SK-N-SH (cell line): Measurements from ENCODE around the gene ZNF514. TPM values are rescaled to one million over a fixed set of nuclear protein-coding genes. Genes with fewer than 3 reads are reported as not detected.
A peak's percentile ranks its signal among the peaks of the same experiment; 100 is the strongest.
"Not testable (repeated sequence)": the region's sequence is repeated elsewhere in the genome, so short reads cannot be mapped to it uniquely, and the experiment has no call there.

Source experiments
- CTCF ChIA-PET: fragments of 300-600, 350-600 bp; formaldehyde crosslinking; extraction: SDS; loops from one replicate; lab custom pipeline; 2021; lab: Yijun Ruan, JAX
- POLR2A ChIA-PET: fragments of 350-600 bp; sonication (Branson Sonifier 250); formaldehyde crosslinking; extraction: SDS; loops from one replicate; lab custom pipeline; 2020; ENCODE audit warnings: antibody characterized with exemption, inconsistent platforms; lab: Yijun Ruan, JAX
- DNase-seq: peaks from one replicate; pipeline ENCODE4 v3.0.0; 2012
- H2AFZ ChIP-seq: fragments of 200-600 bp; sonication (generic); 2 replicates; pipeline ENCODE4 v1.8.1; 2016; ENCODE audit warnings: antibody characterized with exemption, mild to moderate bottlenecking, low read depth
- H3F3A ChIP-seq: fragments of 200-600 bp; sonication (generic); replicated peaks from 2 replicates; pipeline ENCODE3; 2016; ENCODE audit warnings: antibody characterized with exemption, mild to moderate bottlenecking; ENCODE audit not compliant: insufficient read depth
- H3K27ac ChIP-seq, 2 experiments: fragments of 200-500 bp in 1 of 2; fragments of 200-600 bp in 1 of 2; sonication (Bioruptor generic) in 1 of 2; sonication (generic), shearing (Covaris generic) in 1 of 2; 2 replicates each; pipeline versions ENCODE4 v1.5.1 to v1.6.1; 2014 to 2016; ENCODE audit warnings: low read depth in 2 of 2, inconsistent platforms in 1 of 2, low read length in 1 of 2, mild to moderate bottlenecking in 1 of 2, mixed read lengths in 1 of 2
- H3K27me3 ChIP-seq: fragments of 200-600 bp; sonication (generic), shearing (Covaris generic); 2 replicates; pipeline ENCODE4 v1.6.1; 2016; ENCODE audit warnings: mixed run types; ENCODE audit not compliant: insufficient read depth
- H3K36me3 ChIP-seq, 2 experiments: fragments of 200-500 bp in 1 of 2; fragments of 200-600 bp in 1 of 2; sonication (Bioruptor generic) in 1 of 2; sonication (generic) in 1 of 2; replicated peaks in 1 of 2; 2 replicates each; pipeline versions ENCODE3 to v1.5.1; 2014 to 2016; ENCODE audit warnings: low read length in 1 of 2, mild to moderate bottlenecking in 1 of 2; ENCODE audit not compliant: insufficient read depth in 2 of 2, control insufficient read depth in 1 of 2
- H3K4me1 ChIP-seq, 2 experiments: fragments of 200-500 bp in 1 of 2; fragments of 200-600 bp in 1 of 2; sonication (Bioruptor generic) in 1 of 2; sonication (generic), shearing (Covaris generic) in 1 of 2; 2 replicates each; pipeline versions ENCODE4 v1.5.1 to v1.6.1; 2014 to 2016; ENCODE audit warnings: low read depth in 1 of 2, low read length in 1 of 2, mixed run types in 1 of 2; ENCODE audit not compliant: insufficient read depth in 2 of 2, control insufficient read depth in 1 of 2
- H3K4me2 ChIP-seq: fragments of 200-600 bp; sonication (generic), shearing (Covaris generic); 2 replicates; pipeline ENCODE4 v1.6.1; 2017; ENCODE audit warnings: mixed run types
- H3K4me3 ChIP-seq, 2 experiments: fragments of 200-500 bp in 1 of 2; fragments of 200-600 bp in 1 of 2; sonication (Bioruptor generic) in 1 of 2; sonication (generic), shearing (Covaris generic) in 1 of 2; 2 replicates each; pipeline versions ENCODE4 v1.5.1 to v1.8.1; 2014 to 2016; ENCODE audit warnings: low read depth in 2 of 2, inconsistent platforms in 1 of 2, low read length in 1 of 2, mild to moderate bottlenecking in 1 of 2, mixed read lengths in 1 of 2, moderate library complexity in 1 of 2
- H3K79me2 ChIP-seq: fragments of 200-600 bp; sonication (generic); 2 replicates; pipeline ENCODE4 v1.8.1; 2017; ENCODE audit warnings: mild to moderate bottlenecking; ENCODE audit not compliant: insufficient read depth
- H3K9ac ChIP-seq: fragments of 200-600 bp; sonication (generic); 2 replicates; pipeline ENCODE4 v1.6.1; 2017; ENCODE audit warnings: mixed run types
- H3K9me2 ChIP-seq: fragments of 200-600 bp; sonication (generic); 2 replicates; pipeline ENCODE4 v1.6.1; 2017; ENCODE audit warnings: mixed run types
- H3K9me3 ChIP-seq: fragments of 200-600 bp; sonication (generic); 2 replicates; pipeline ENCODE4 v1.6.1; 2017; ENCODE audit warnings: mixed run types, mild to moderate bottlenecking, moderate library complexity
- H4K20me1 ChIP-seq: fragments of 200-600 bp; sonication (generic); 2 replicates; pipeline ENCODE4 v1.6.1; 2017; ENCODE audit warnings: mild to moderate bottlenecking, mixed run types; ENCODE audit not compliant: insufficient read depth
- CTCF ChIP-seq: fragments of 200-600 bp; sonication (generic); IDR thresholded peaks from 2 replicates; pipeline ENCODE4 v1.6.1; 2017; ENCODE audit warnings: antibody characterized with exemption, mild to moderate bottlenecking, moderate library complexity
- ELF1 ChIP-seq: IDR thresholded peaks from 2 replicates; pipeline ENCODE4 v1.4.0; 2012
- EZH2phosphoT487 ChIP-seq: fragments of 200-600 bp; sonication (generic); IDR thresholded peaks from 2 replicates; pipeline ENCODE4 v1.6.1; 2017; ENCODE audit warnings: low read depth, mixed run types, mild to moderate bottlenecking, antibody characterized with exemption, moderate library complexity, borderline replicate concordance
- FOXJ3 ChIP-seq: sonication (generic); formaldehyde crosslinking; IDR thresholded peaks from 2 replicates; pipeline ENCODE4 v1.5.1; 2020; ENCODE audit warnings: mild to moderate bottlenecking, missing genetic modification reagents
- FOXM1 ChIP-seq: IDR thresholded peaks from 2 replicates; pipeline ENCODE4 v1.4.0; 2012; ENCODE audit warnings: low read depth, mild to moderate bottlenecking
- GABPA ChIP-seq: IDR thresholded peaks from 2 replicates; pipeline ENCODE4 v1.4.0; 2012; ENCODE audit warnings: low read depth, mild to moderate bottlenecking
- GATA2 ChIP-seq: sonication (generic); formaldehyde crosslinking; IDR thresholded peaks from 2 replicates; pipeline ENCODE4 v1.5.0; 2020; ENCODE audit warnings: mild to moderate bottlenecking, missing genetic modification reagents
- IRF3 ChIP-seq: fragments of 150-350 bp; IDR thresholded peaks from 2 replicates; pipeline ENCODE4 v1.6.1; 2016; ENCODE audit warnings: mild to moderate bottlenecking, low read depth, low read length
- JUND ChIP-seq: IDR thresholded peaks from 2 replicates; pipeline ENCODE4 v1.4.0; 2012
- MAX ChIP-seq: IDR thresholded peaks from 2 replicates; pipeline ENCODE4 v1.4.0; 2012; ENCODE audit warnings: low read depth
- POLR2AphosphoS5 ChIP-seq: IDR thresholded peaks from 2 replicates; pipeline ENCODE4 v1.6.1; 2012; ENCODE audit warnings: low read depth, low read length
- RAD21 ChIP-seq: IDR thresholded peaks from 2 replicates; pipeline ENCODE4 v1.6.1; 2012; ENCODE audit warnings: mild to moderate bottlenecking, low read length
- RFX5 ChIP-seq: IDR thresholded peaks from 2 replicates; pipeline ENCODE4 v1.6.1; 2012; ENCODE audit warnings: mild to moderate bottlenecking, improper control_type of control experiment, low read length
- SIN3A ChIP-seq: IDR thresholded peaks from 2 replicates; pipeline ENCODE4 v1.6.1; 2012; ENCODE audit warnings: low read depth, mild to moderate bottlenecking, low read length, moderate library complexity, borderline replicate concordance
- SMC3 ChIP-seq: IDR thresholded peaks from 2 replicates; pipeline ENCODE4 v1.6.1; 2012; ENCODE audit warnings: low read depth, low read length, improper control_type of control experiment
- TEAD4 ChIP-seq: IDR thresholded peaks from 2 replicates; pipeline ENCODE4 v1.4.0; 2012; ENCODE audit warnings: mild to moderate bottlenecking, borderline replicate concordance; ENCODE audit not compliant: insufficient read depth
- WGBS: methylation state at CpG from one replicate; pipeline ENCODE4 v1.1.6; 2017; ENCODE audit warnings: low lambda C conversion rate; 5-methylcytosine and 5-hydroxymethylcytosine counted together
- polyA plus RNA-seq, 3 experiments: library from polyadenylated mRNA; depleted of rRNA; stranded (reverse); fragments of >200 nt; gene quantifications; 2 replicates each; pipeline ENCODE4 v1.2.3, GENCODE V29; 2012
- TF ChIP-seq, protein P1 (sequence below): IDR thresholded peaks from 2 replicates; pipeline ENCODE4 v1.4.0; 2012; ENCODE audit warnings: low read depth, borderline replicate concordance
- TF ChIP-seq, protein P2 (sequence below): fragments of 150-350 bp; IDR thresholded peaks from 2 replicates; pipeline ENCODE4 v1.6.1; 2017; ENCODE audit warnings: antibody characterized with exemption, low read length, low read depth, borderline replicate concordance
- TF ChIP-seq, protein P3 (sequence below): IDR thresholded peaks from 2 replicates; pipeline ENCODE4 v1.4.0; 2012; ENCODE audit warnings: low read depth, borderline replicate concordance

The ZNF514 gene
- polyA plus RNA-seq, 1 of the 3 experiments (the other 2 are of a cell fraction): 9.0 TPM

DNA sequence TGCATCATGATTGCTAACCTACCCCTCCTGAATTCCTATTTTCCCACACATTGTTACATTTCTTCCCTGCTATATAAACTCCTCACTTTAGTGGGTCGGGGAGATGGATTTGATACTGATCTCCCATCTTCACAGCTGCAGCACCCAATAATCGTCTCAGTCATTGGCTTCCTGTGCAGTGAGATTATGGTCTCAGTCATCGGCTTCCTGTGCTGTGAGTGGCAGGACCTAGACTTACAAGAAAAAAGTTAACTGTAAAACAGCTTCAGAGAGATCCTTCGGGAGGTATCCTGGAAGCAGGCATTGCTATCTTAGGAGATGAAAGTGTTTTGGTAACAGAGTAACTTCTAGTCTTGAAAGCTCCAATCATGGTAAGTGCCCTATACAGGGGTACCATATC lies 44.3 kb upstream of the ZNF514 start (continued):
- TF ChIP-seq, protein P1, sequence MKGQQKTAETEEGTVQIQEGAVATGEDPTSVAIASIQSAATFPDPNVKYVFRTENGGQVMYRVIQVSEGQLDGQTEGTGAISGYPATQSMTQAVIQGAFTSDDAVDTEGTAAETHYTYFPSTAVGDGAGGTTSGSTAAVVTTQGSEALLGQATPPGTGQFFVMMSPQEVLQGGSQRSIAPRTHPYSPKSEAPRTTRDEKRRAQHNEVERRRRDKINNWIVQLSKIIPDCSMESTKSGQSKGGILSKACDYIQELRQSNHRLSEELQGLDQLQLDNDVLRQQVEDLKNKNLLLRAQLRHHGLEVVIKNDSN: no peak
- TF ChIP-seq, protein P2, sequence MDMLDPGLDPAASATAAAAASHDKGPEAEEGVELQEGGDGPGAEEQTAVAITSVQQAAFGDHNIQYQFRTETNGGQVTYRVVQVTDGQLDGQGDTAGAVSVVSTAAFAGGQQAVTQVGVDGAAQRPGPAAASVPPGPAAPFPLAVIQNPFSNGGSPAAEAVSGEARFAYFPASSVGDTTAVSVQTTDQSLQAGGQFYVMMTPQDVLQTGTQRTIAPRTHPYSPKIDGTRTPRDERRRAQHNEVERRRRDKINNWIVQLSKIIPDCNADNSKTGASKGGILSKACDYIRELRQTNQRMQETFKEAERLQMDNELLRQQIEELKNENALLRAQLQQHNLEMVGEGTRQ: no peak
- TF ChIP-seq RFX5: no peak
- TF ChIP-seq, all 33 proteins: peak for 0

GRCh38 chr2:95192956-95193355 lies 33.3 kb upstream of the ZNF514 start:
- H3K4me1 ChIP-seq, H3K27ac ChIP-seq, H3K4me3 ChIP-seq, H4K20me1 ChIP-seq, H3K9me2 ChIP-seq, H3K4me2 ChIP-seq, H2AFZ ChIP-seq, H3F3A ChIP-seq, H3K36me3 ChIP-seq, DNase-seq, H3K79me2 ChIP-seq, H3K27me3 ChIP-seq, POLR2A ChIA-PET, H3K9me3 ChIP-seq, H3K9ac ChIP-seq: not testable (repeated sequence)
- TF ChIP-seq CTCF (peak; percentile 55), SMC3 (peak; percentile 43), RAD21 (peak; percentile 57)
- CTCF ChIA-PET: interaction anchor here (1.1 kb wide), 1 partner anchor 120 kb away, joined by 3 read pairs; no protein-coding TSS in a partner anchor
- 30% methylated on average over 14 of the region's 15 CpGs for WGBS

DNA sequence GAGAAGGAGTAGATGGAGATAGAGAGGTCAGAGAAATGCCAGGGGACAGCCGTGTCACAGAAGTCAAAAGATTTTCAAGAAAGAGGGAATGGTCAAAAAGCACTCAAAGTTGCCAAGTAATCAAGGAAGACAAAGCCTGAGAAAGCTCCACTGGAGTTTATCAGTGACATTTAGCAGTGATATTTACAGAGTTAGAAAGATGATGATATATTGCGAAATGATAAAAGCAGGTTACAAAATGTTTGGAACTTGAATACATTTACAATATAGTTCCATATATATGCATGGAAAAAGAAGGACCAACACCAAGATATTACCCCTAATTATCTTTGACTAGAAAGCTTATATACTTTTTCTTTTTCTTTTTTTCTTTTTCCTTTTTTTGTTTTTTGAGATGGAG lies 26.3 kb upstream of the ZNF514 start:
- Histone ChIP-seq H3K9ac (no peak overlapping the region), H3K27ac (no peak overlapping the region), H3K27me3 (no peaks in the 10 kb centered on the region; the same call in 1 of the 2 replicates), H3F3A (no peaks in the 10 kb centered on the region), H3K9me2 (no peaks in the 10 kb centered on the region), H3K79me2 (no peaks in the 10 kb centered on the region), H3K9me3 (no peaks in the 10 kb centered on the region), H3K36me3 (peaks cover 18% of the 10 kb centered on the region in 2 experiments), H2AFZ (no peak overlapping the region), H3K4me3 (no peak overlapping the region), H3K4me1 (no peaks in the 10 kb centered on the region), H4K20me1 (no peaks in the 10 kb centered on the region), H3K4me2 (no peak overlapping the region)
- CTCF ChIA-PET: no interaction called here
- DNase-seq: no peak
- 58% methylated on average over 2 of the region's 2 CpGs for WGBS
- POLR2A ChIA-PET: no interaction called here
- no peak for TF ChIP-seq FOXM1
- TF ChIP-seq EZH2phosphoT487: no peak
- TF ChIP-seq TEAD4: no peak
- no peak for TF ChIP-seq GABPA
- no peak for TF ChIP-seq SIN3A
- no peak for TF ChIP-seq GATA2
- TF ChIP-seq, protein P3, sequence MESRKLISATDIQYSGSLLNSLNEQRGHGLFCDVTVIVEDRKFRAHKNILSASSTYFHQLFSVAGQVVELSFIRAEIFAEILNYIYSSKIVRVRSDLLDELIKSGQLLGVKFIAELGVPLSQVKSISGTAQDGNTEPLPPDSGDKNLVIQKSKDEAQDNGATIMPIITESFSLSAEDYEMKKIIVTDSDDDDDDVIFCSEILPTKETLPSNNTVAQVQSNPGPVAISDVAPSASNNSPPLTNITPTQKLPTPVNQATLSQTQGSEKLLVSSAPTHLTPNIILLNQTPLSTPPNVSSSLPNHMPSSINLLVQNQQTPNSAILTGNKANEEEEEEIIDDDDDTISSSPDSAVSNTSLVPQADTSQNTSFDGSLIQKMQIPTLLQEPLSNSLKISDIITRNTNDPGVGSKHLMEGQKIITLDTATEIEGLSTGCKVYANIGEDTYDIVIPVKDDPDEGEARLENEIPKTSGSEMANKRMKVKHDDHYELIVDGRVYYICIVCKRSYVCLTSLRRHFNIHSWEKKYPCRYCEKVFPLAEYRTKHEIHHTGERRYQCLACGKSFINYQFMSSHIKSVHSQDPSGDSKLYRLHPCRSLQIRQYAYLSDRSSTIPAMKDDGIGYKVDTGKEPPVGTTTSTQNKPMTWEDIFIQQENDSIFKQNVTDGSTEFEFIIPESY: no peak
- TF ChIP-seq ELF1: no peak
- TF ChIP-seq, protein P2: no peak
- TF ChIP-seq IRF3: no peak
- TF ChIP-seq FOXJ3 (CRISPR knock-in tag): no peak
- TF ChIP-seq MAX: no peak
- TF ChIP-seq POLR2AphosphoS5: no peak
- TF ChIP-seq JUND: no peak
